SK-N-SH (cell line): ENCODE data around the gene IAH1. TPM values are rescaled to one million over a fixed set of nuclear protein-coding genes. Genes with fewer than 3 reads are reported as not detected.

Experiments
- CTCF ChIA-PET: fragments of 300-600, 350-600 bp; formaldehyde crosslinking; extraction: SDS; loops from one replicate; lab custom pipeline; 2021; lab: Yijun Ruan, JAX
- POLR2A ChIA-PET: fragments of 350-600 bp; sonication (Branson Sonifier 250); formaldehyde crosslinking; extraction: SDS; loops from one replicate; lab custom pipeline; 2020; ENCODE audit warnings: antibody characterized with exemption, inconsistent platforms; lab: Yijun Ruan, JAX
- DNase-seq: peaks from one replicate; pipeline ENCODE4 v3.0.0; 2012
- H2AFZ ChIP-seq: fragments of 200-600 bp; sonication (generic); 2 replicates; pipeline ENCODE4 v1.8.1; 2016; ENCODE audit warnings: antibody characterized with exemption, mild to moderate bottlenecking, low read depth
- H3F3A ChIP-seq: fragments of 200-600 bp; sonication (generic); replicated peaks from 2 replicates; pipeline ENCODE3; 2016; ENCODE audit warnings: antibody characterized with exemption, mild to moderate bottlenecking; ENCODE audit not compliant: insufficient read depth
- H3K27ac ChIP-seq, 2 experiments: fragments of 200-500 bp in 1 of 2; fragments of 200-600 bp in 1 of 2; sonication (Bioruptor generic) in 1 of 2; sonication (generic), shearing (Covaris generic) in 1 of 2; 2 replicates each; pipeline versions ENCODE4 v1.5.1 to v1.6.1; 2014 to 2016; ENCODE audit warnings: low read depth in 2 of 2, inconsistent platforms in 1 of 2, low read length in 1 of 2, mild to moderate bottlenecking in 1 of 2, mixed read lengths in 1 of 2
- H3K27me3 ChIP-seq: fragments of 200-600 bp; sonication (generic), shearing (Covaris generic); 2 replicates; pipeline ENCODE4 v1.6.1; 2016; ENCODE audit warnings: mixed run types; ENCODE audit not compliant: insufficient read depth
- H3K36me3 ChIP-seq, 2 experiments: fragments of 200-500 bp in 1 of 2; fragments of 200-600 bp in 1 of 2; sonication (Bioruptor generic) in 1 of 2; sonication (generic) in 1 of 2; replicated peaks in 1 of 2; 2 replicates each; pipeline versions ENCODE3 to v1.5.1; 2014 to 2016; ENCODE audit warnings: low read length in 1 of 2, mild to moderate bottlenecking in 1 of 2; ENCODE audit not compliant: insufficient read depth in 2 of 2, control insufficient read depth in 1 of 2
- H3K4me1 ChIP-seq, 2 experiments: fragments of 200-500 bp in 1 of 2; fragments of 200-600 bp in 1 of 2; sonication (Bioruptor generic) in 1 of 2; sonication (generic), shearing (Covaris generic) in 1 of 2; 2 replicates each; pipeline versions ENCODE4 v1.5.1 to v1.6.1; 2014 to 2016; ENCODE audit warnings: low read depth in 1 of 2, low read length in 1 of 2, mixed run types in 1 of 2; ENCODE audit not compliant: insufficient read depth in 2 of 2, control insufficient read depth in 1 of 2
- H3K4me2 ChIP-seq: fragments of 200-600 bp; sonication (generic), shearing (Covaris generic); 2 replicates; pipeline ENCODE4 v1.6.1; 2017; ENCODE audit warnings: mixed run types
- H3K4me3 ChIP-seq, 2 experiments: fragments of 200-500 bp in 1 of 2; fragments of 200-600 bp in 1 of 2; sonication (Bioruptor generic) in 1 of 2; sonication (generic), shearing (Covaris generic) in 1 of 2; 2 replicates each; pipeline versions ENCODE4 v1.5.1 to v1.8.1; 2014 to 2016; ENCODE audit warnings: low read depth in 2 of 2, inconsistent platforms in 1 of 2, low read length in 1 of 2, mild to moderate bottlenecking in 1 of 2, mixed read lengths in 1 of 2, moderate library complexity in 1 of 2
- H3K79me2 ChIP-seq: fragments of 200-600 bp; sonication (generic); 2 replicates; pipeline ENCODE4 v1.8.1; 2017; ENCODE audit warnings: mild to moderate bottlenecking; ENCODE audit not compliant: insufficient read depth
- H3K9ac ChIP-seq: fragments of 200-600 bp; sonication (generic); 2 replicates; pipeline ENCODE4 v1.6.1; 2017; ENCODE audit warnings: mixed run types
- H3K9me2 ChIP-seq: fragments of 200-600 bp; sonication (generic); 2 replicates; pipeline ENCODE4 v1.6.1; 2017; ENCODE audit warnings: mixed run types
- H3K9me3 ChIP-seq: fragments of 200-600 bp; sonication (generic); 2 replicates; pipeline ENCODE4 v1.6.1; 2017; ENCODE audit warnings: mixed run types, mild to moderate bottlenecking, moderate library complexity
- H4K20me1 ChIP-seq: fragments of 200-600 bp; sonication (generic); 2 replicates; pipeline ENCODE4 v1.6.1; 2017; ENCODE audit warnings: mild to moderate bottlenecking, mixed run types; ENCODE audit not compliant: insufficient read depth
- ELF1 ChIP-seq: IDR thresholded peaks from 2 replicates; pipeline ENCODE4 v1.4.0; 2012
- EP300 ChIP-seq, 2 experiments: IDR thresholded peaks; 2 replicates each; pipeline versions ENCODE4 v1.4.0 to v1.6.1; 2012; ENCODE audit warnings: borderline replicate concordance in 1 of 2, low read depth in 1 of 2, low read length in 1 of 2
- NFIC ChIP-seq: IDR thresholded peaks from 2 replicates; pipeline ENCODE4 v1.4.0; 2012; ENCODE audit warnings: borderline replicate concordance
- NRF1 ChIP-seq: IDR thresholded peaks from 2 replicates; pipeline ENCODE4 v1.6.1; 2012; ENCODE audit warnings: low read depth, mild to moderate bottlenecking, low read length
- RCOR1 ChIP-seq: fragments of 150-350 bp; IDR thresholded peaks from 2 replicates; pipeline ENCODE4 v1.6.1; 2017; ENCODE audit warnings: antibody characterized with exemption, low read length
- RFX5 ChIP-seq: IDR thresholded peaks from 2 replicates; pipeline ENCODE4 v1.6.1; 2012; ENCODE audit warnings: mild to moderate bottlenecking, improper control_type of control experiment, low read length
- RXRA ChIP-seq: IDR thresholded peaks from 2 replicates; pipeline ENCODE4 v1.4.0; 2012; ENCODE audit warnings: low read depth, mild to moderate bottlenecking, borderline replicate concordance
- SMC3 ChIP-seq: IDR thresholded peaks from 2 replicates; pipeline ENCODE4 v1.6.1; 2012; ENCODE audit warnings: low read depth, low read length, improper control_type of control experiment
- TAF1 ChIP-seq: IDR thresholded peaks from 2 replicates; pipeline ENCODE4 v1.6.1; 2012; ENCODE audit warnings: low read depth, mild to moderate bottlenecking, low read length, moderate library complexity, borderline replicate concordance
- TCF12 ChIP-seq: IDR thresholded peaks from 2 replicates; pipeline ENCODE4 v1.4.0; 2012
- YY1 ChIP-seq: IDR thresholded peaks from 2 replicates; pipeline ENCODE4 v1.4.0; 2012; ENCODE audit warnings: low read depth, mild to moderate bottlenecking
- WGBS: methylation state at CpG from one replicate; pipeline ENCODE4 v1.1.6; 2017; ENCODE audit warnings: low lambda C conversion rate; 5-methylcytosine and 5-hydroxymethylcytosine counted together
- polyA plus RNA-seq, 3 experiments: library from polyadenylated mRNA; depleted of rRNA; stranded (reverse); fragments of >200 nt; gene quantifications; 2 replicates each; pipeline ENCODE4 v1.2.3, GENCODE V29; 2012
- TF ChIP-seq, protein P1 (sequence below): fragments of 150-350 bp; IDR thresholded peaks from 2 replicates; pipeline ENCODE4 v1.6.1; 2017; ENCODE audit warnings: antibody characterized with exemption, low read length, low read depth, borderline replicate concordance
- TF ChIP-seq, protein P2 (sequence below): IDR thresholded peaks from 2 replicates; pipeline ENCODE4 v1.4.0; 2012; ENCODE audit warnings: low read depth, borderline replicate concordance
- TF ChIP-seq, protein P3 (sequence below): IDR thresholded peaks from 2 replicates; pipeline ENCODE4 v1.4.0; 2012; ENCODE audit warnings: low read depth, borderline replicate concordance
- TF ChIP-seq, protein P4 (sequence below): IDR thresholded peaks from 2 replicates; pipeline ENCODE4 v1.4.0; 2012; ENCODE audit warnings: low read depth
- TF ChIP-seq, protein P5 (sequence below): IDR thresholded peaks from 2 replicates; pipeline ENCODE4; 2012
- TF ChIP-seq, protein P6 (sequence below): fragments of 200-600 bp; sonication (generic); IDR thresholded peaks from 2 replicates; pipeline ENCODE4 v1.6.1; 2017; ENCODE audit warnings: antibody characterized with exemption, mild to moderate bottlenecking, moderate library complexity

Gene IAH1
- polyA plus RNA-seq, 1 of the 3 experiments (the other 2 are of a cell fraction): 115 TPM

DNA sequence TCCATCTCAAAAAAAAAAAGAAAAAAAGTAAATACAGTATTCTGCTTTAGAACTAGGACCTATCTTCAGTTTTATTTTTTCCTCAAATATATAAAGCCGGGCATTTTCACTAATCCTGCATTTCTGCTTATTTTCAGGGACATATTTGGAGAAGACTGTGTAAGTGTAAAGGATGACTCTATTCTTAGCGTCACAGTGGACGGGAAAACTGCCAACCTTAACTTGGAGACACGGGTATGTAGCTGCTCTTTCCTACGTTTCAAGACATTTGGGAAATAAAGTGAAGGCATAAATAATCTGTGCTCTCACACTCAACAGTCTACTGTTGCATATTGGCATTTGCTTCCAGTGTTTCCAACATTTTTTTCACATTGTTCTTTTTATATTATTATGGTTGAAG, 3.1 kb upstream of the IAH1 start:
- no peaks in the 10 kb centered on the region for H3K9me3 ChIP-seq
- no peak overlapping the region for H3K4me2 ChIP-seq
- POLR2A ChIA-PET: no interaction called here
- H3K27ac ChIP-seq: no peak overlapping the region; a peak in 1 of 4 replicates
- no peak overlapping the region for H3K9ac ChIP-seq
- H3K4me3 ChIP-seq: no peak overlapping the region
- H3K79me2 ChIP-seq: peaks cover 15% of the 10 kb centered on the region
- no peaks in the 10 kb centered on the region for H3K27me3 ChIP-seq
- H3K9me2 ChIP-seq: no peaks in the 10 kb centered on the region
- no peak for DNase-seq
- H3K36me3 ChIP-seq: peaks cover 43 to 46% of the 10 kb centered on the region in 2 experiments
- H4K20me1 ChIP-seq: no peaks in the 10 kb centered on the region
- no peak overlapping the region for H2AFZ ChIP-seq
- TF ChIP-seq ELF1 (no peak), RFX5 (no peak), YY1 (no peak), NRF1 (no peak), EP300 (IDR thresholded peaks at IDR 0.05; ENCODE audit: borderline replicate concordance in 1 of 2, low read depth in 1 of 2, low read length in 1 of 2) (no peak), RCOR1 (no peak), RXRA (no peak), TCF12 (no peak), TAF1 (no peak), NFIC (no peak), SMC3 (no peak)
- TF ChIP-seq, protein P1, sequence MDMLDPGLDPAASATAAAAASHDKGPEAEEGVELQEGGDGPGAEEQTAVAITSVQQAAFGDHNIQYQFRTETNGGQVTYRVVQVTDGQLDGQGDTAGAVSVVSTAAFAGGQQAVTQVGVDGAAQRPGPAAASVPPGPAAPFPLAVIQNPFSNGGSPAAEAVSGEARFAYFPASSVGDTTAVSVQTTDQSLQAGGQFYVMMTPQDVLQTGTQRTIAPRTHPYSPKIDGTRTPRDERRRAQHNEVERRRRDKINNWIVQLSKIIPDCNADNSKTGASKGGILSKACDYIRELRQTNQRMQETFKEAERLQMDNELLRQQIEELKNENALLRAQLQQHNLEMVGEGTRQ: no peak
- TF ChIP-seq, protein P2, sequence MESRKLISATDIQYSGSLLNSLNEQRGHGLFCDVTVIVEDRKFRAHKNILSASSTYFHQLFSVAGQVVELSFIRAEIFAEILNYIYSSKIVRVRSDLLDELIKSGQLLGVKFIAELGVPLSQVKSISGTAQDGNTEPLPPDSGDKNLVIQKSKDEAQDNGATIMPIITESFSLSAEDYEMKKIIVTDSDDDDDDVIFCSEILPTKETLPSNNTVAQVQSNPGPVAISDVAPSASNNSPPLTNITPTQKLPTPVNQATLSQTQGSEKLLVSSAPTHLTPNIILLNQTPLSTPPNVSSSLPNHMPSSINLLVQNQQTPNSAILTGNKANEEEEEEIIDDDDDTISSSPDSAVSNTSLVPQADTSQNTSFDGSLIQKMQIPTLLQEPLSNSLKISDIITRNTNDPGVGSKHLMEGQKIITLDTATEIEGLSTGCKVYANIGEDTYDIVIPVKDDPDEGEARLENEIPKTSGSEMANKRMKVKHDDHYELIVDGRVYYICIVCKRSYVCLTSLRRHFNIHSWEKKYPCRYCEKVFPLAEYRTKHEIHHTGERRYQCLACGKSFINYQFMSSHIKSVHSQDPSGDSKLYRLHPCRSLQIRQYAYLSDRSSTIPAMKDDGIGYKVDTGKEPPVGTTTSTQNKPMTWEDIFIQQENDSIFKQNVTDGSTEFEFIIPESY: no peak
- TF ChIP-seq, protein P3, sequence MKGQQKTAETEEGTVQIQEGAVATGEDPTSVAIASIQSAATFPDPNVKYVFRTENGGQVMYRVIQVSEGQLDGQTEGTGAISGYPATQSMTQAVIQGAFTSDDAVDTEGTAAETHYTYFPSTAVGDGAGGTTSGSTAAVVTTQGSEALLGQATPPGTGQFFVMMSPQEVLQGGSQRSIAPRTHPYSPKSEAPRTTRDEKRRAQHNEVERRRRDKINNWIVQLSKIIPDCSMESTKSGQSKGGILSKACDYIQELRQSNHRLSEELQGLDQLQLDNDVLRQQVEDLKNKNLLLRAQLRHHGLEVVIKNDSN: no peak
- TF ChIP-seq, protein P4, sequence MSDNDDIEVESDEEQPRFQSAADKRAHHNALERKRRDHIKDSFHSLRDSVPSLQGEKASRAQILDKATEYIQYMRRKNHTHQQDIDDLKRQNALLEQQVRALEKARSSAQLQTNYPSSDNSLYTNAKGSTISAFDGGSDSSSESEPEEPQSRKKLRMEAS: no peak
- TF ChIP-seq, protein P5, sequence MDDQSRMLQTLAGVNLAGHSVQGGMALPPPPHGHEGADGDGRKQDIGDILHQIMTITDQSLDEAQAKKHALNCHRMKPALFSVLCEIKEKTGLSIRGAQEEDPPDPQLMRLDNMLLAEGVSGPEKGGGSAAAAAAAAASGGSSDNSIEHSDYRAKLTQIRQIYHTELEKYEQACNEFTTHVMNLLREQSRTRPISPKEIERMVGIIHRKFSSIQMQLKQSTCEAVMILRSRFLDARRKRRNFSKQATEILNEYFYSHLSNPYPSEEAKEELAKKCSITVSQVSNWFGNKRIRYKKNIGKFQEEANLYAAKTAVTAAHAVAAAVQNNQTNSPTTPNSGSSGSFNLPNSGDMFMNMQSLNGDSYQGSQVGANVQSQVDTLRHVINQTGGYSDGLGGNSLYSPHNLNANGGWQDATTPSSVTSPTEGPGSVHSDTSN: no peak
- TF ChIP-seq, protein P6, sequence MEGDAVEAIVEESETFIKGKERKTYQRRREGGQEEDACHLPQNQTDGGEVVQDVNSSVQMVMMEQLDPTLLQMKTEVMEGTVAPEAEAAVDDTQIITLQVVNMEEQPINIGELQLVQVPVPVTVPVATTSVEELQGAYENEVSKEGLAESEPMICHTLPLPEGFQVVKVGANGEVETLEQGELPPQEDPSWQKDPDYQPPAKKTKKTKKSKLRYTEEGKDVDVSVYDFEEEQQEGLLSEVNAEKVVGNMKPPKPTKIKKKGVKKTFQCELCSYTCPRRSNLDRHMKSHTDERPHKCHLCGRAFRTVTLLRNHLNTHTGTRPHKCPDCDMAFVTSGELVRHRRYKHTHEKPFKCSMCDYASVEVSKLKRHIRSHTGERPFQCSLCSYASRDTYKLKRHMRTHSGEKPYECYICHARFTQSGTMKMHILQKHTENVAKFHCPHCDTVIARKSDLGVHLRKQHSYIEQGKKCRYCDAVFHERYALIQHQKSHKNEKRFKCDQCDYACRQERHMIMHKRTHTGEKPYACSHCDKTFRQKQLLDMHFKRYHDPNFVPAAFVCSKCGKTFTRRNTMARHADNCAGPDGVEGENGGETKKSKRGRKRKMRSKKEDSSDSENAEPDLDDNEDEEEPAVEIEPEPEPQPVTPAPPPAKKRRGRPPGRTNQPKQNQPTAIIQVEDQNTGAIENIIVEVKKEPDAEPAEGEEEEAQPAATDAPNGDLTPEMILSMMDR: no peak
- TF ChIP-seq, all 33 proteins: peak for 0
- CTCF ChIA-PET: interaction anchor here (0.8 kb wide), 1 partner anchor 12 kb away, joined by 4 read pairs; no protein-coding TSS in a partner anchor
- peaks cover 10% of the 10 kb centered on the region for H3F3A ChIP-seq
- WGBS: 91% methylated on average over 5 of the region's 5 CpGs
- H3K4me1 ChIP-seq: peaks cover 7 to 16% of the 10 kb centered on the region in 2 experiments; a peak in 1 of 4 replicates
